ENCODE measurements around the gene BIRC2. TPM values are rescaled to one million over a fixed set of nuclear protein-coding genes. Genes with fewer than 3 reads are reported as not detected.

BIRC2 gene
- total and polyA plus RNA-seq, 4 donors: 14.1 to 46.7 (median 29.5) TPM

- TF ChIP-seq FOXA1 (IDR thresholded peaks at IDR 0.05): no peak
- TF ChIP-seq NR2F2 (IDR thresholded peaks at IDR 0.05): no peak
- no peak for TF ChIP-seq RAD21 (IDR thresholded peaks at IDR 0.05)
- TF ChIP-seq FOXA2 (IDR thresholded peaks at IDR 0.05): no peak
- no peak for TF ChIP-seq RXRA (IDR thresholded peaks at IDR 0.05)
- no peak for TF ChIP-seq YY1 (IDR thresholded peaks at IDR 0.05)
- TF ChIP-seq ATF3 (IDR thresholded peaks at IDR 0.05): no peak
- no peak for TF ChIP-seq CTCF (IDR thresholded peaks at IDR 0.05; ENCODE audit: low read depth, low read length, missing input control)
- no peak for TF ChIP-seq MAX (IDR thresholded peaks at IDR 0.05)
- no peak for TF ChIP-seq HNF4A (conservative IDR thresholded peaks at IDR 0.05)
- no peak for TF ChIP-seq HNF4G (IDR thresholded peaks at IDR 0.05)
- TF ChIP-seq EGR1 (IDR thresholded peaks at IDR 0.05; ENCODE audit: low read depth in 2 of 2): no peak
- no peak for TF ChIP-seq GABPA (IDR thresholded peaks at IDR 0.05 in 1 of 2, conservative IDR thresholded peaks at IDR 0.05 in 1 of 2)
- TF ChIP-seq SP1 (IDR thresholded peaks at IDR 0.05): no peak
- TF ChIP-seq JUND (IDR thresholded peaks at IDR 0.05): no peak
- TF ChIP-seq, protein P1, sequence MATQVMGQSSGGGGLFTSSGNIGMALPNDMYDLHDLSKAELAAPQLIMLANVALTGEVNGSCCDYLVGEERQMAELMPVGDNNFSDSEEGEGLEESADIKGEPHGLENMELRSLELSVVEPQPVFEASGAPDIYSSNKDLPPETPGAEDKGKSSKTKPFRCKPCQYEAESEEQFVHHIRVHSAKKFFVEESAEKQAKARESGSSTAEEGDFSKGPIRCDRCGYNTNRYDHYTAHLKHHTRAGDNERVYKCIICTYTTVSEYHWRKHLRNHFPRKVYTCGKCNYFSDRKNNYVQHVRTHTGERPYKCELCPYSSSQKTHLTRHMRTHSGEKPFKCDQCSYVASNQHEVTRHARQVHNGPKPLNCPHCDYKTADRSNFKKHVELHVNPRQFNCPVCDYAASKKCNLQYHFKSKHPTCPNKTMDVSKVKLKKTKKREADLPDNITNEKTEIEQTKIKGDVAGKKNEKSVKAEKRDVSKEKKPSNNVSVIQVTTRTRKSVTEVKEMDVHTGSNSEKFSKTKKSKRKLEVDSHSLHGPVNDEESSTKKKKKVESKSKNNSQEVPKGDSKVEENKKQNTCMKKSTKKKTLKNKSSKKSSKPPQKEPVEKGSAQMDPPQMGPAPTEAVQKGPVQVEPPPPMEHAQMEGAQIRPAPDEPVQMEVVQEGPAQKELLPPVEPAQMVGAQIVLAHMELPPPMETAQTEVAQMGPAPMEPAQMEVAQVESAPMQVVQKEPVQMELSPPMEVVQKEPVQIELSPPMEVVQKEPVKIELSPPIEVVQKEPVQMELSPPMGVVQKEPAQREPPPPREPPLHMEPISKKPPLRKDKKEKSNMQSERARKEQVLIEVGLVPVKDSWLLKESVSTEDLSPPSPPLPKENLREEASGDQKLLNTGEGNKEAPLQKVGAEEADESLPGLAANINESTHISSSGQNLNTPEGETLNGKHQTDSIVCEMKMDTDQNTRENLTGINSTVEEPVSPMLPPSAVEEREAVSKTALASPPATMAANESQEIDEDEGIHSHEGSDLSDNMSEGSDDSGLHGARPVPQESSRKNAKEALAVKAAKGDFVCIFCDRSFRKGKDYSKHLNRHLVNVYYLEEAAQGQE (IDR thresholded peaks at IDR 0.05): no peak
- TF ChIP-seq TAF1 (conservative IDR thresholded peaks at IDR 0.05): no peak
- Histone ChIP-seq H3K27ac (ENCODE audit: low read depth in 1 of 2, low read length in 2 of 2) (no peak overlapping the region), H3K9ac (ENCODE audit: low read depth in 1 of 2, low read length in 2 of 2) (no peak overlapping the region), H3K4me3 (ENCODE audit: low read depth in 1 of 3, low read length in 3 of 3) (no peak overlapping the region), H3K27me3 (ENCODE audit: control insufficient read depth in 4 of 4, insufficient read depth in 4 of 4, low read length in 3 of 4) (no peaks in the 10 kb centered on the region), H3K4me1 (ENCODE audit: control insufficient read depth in 4 of 4, insufficient read depth in 4 of 4, low read length in 3 of 4) (peaks cover 0 to 7% (median 2%) of the 10 kb centered on the region in 4 donors), H3K36me3 (ENCODE audit: control insufficient read depth in 4 of 4, insufficient read depth in 3 of 4, low read depth in 1 of 4, low read length in 3 of 4) (peaks cover under 1 to 10% (median 3%) of the 10 kb centered on the region in 4 donors), H3K9me3 (ENCODE audit: control insufficient read depth in 4 of 4, low read length in 3 of 4) (no peaks in the 10 kb centered on the region)
- no peak for DNase-seq (ENCODE audit: low spot score)
- 97% methylated on average over 7 of the region's 7 CpGs for WGBS
Observed at GRCh38 chr11:102411142-102411541, 64.1 kb downstream of the BIRC2 start.

GRCh38 chr11:102413497-102413896 lies 66.5 kb downstream of the BIRC2 start:
- Histone ChIP-seq H3K27ac (ENCODE audit: low read depth in 1 of 2, low read length in 2 of 2) (no peak overlapping the region), H3K4me1 (ENCODE audit: control insufficient read depth in 4 of 4, insufficient read depth in 4 of 4, low read length in 3 of 4) (peaks cover 0 to 10% (median 0%) of the 10 kb centered on the region in 4 donors), H3K4me3 (ENCODE audit: low read depth in 1 of 3, low read length in 3 of 3) (no peak overlapping the region), H3K9ac (ENCODE audit: low read depth in 1 of 2, low read length in 2 of 2) (no peak overlapping the region), H3K9me3 (ENCODE audit: control insufficient read depth in 4 of 4, low read length in 3 of 4) (no peaks in the 10 kb centered on the region), H3K36me3 (ENCODE audit: control insufficient read depth in 4 of 4, insufficient read depth in 3 of 4, low read depth in 1 of 4, low read length in 3 of 4) (peaks cover 0 to 4% (median 3%) of the 10 kb centered on the region in 4 donors), H3K27me3 (ENCODE audit: control insufficient read depth in 4 of 4, insufficient read depth in 4 of 4, low read length in 3 of 4) (no peaks in the 10 kb centered on the region)
- no peak for DNase-seq (ENCODE audit: low spot score)
- 98% methylated on average over 4 of the region's 4 CpGs for WGBS
- TF ChIP-seq GABPA (IDR thresholded peaks at IDR 0.05 in 1 of 2, conservative IDR thresholded peaks at IDR 0.05 in 1 of 2) (no peak), YY1 (IDR thresholded peaks at IDR 0.05) (no peak), CTCF (IDR thresholded peaks at IDR 0.05; ENCODE audit: low read depth, low read length, missing input control) (no peak), HNF4G (IDR thresholded peaks at IDR 0.05) (no peak), FOXA2 (IDR thresholded peaks at IDR 0.05) (no peak)
- TF ChIP-seq, protein P2, sequence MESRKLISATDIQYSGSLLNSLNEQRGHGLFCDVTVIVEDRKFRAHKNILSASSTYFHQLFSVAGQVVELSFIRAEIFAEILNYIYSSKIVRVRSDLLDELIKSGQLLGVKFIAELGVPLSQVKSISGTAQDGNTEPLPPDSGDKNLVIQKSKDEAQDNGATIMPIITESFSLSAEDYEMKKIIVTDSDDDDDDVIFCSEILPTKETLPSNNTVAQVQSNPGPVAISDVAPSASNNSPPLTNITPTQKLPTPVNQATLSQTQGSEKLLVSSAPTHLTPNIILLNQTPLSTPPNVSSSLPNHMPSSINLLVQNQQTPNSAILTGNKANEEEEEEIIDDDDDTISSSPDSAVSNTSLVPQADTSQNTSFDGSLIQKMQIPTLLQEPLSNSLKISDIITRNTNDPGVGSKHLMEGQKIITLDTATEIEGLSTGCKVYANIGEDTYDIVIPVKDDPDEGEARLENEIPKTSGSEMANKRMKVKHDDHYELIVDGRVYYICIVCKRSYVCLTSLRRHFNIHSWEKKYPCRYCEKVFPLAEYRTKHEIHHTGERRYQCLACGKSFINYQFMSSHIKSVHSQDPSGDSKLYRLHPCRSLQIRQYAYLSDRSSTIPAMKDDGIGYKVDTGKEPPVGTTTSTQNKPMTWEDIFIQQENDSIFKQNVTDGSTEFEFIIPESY (IDR thresholded peaks at IDR 0.05): no peak
- TF ChIP-seq, protein P1 (IDR thresholded peaks at IDR 0.05): no peak

Data from liver (tissue), 9 donors.